ENCODE measurements around the gene ACTN2. TPM values are rescaled to one million over a fixed set of nuclear protein-coding genes. Genes with fewer than 3 reads are reported as not detected.
A peak's percentile ranks its signal among the peaks of the same experiment; 100 is the strongest.

The ACTN2 gene
- total RNA-seq, 1 donor from 2014 or later = 2.4 TPM

DNA sequence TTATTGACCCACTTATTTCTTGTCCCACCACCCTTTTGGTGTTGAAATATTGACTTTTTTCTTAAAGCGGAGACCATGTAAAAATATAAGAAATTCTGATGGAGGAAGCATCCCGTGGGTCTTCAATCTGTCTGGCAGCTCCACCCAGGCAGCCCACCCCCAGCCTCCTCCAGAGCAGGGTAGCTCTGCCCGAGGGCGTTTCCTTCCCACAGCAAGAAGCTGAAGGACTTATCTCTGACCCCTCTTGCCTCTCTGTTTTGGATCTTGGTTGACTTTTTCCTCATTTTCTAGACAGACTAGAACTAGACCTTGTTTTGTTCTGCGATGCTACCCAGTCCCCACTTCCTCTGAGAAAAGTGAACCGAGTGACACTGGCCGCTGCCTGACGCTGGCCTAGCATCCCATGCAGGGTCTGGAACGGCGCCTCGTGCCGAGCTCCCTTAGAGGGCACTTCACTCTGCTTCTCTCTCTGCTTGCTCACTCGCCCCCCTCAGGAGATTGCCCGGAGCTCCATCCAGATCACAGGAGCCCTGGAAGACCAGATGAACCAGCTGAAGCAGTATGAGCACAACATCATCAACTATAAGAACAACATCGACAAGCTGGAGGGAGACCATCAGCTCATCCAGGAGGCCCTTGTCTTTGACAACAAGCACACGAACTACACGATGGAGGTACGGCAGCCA, 68.4 kb downstream of the ACTN2 start:
- H3K4me3 Mint-ChIP-seq = no peak overlapping the region
- H3K4me1 Mint-ChIP-seq (ENCODE audit: unreplicated experiment) = no peaks in the 10 kb centered on the region
- no peaks in the 10 kb centered on the region for H3K27me3 Mint-ChIP-seq
- no peak for DNase-seq (ENCODE audit: extremely low spot score, unreplicated experiment)
- TF ChIP-seq, protein P1, sequence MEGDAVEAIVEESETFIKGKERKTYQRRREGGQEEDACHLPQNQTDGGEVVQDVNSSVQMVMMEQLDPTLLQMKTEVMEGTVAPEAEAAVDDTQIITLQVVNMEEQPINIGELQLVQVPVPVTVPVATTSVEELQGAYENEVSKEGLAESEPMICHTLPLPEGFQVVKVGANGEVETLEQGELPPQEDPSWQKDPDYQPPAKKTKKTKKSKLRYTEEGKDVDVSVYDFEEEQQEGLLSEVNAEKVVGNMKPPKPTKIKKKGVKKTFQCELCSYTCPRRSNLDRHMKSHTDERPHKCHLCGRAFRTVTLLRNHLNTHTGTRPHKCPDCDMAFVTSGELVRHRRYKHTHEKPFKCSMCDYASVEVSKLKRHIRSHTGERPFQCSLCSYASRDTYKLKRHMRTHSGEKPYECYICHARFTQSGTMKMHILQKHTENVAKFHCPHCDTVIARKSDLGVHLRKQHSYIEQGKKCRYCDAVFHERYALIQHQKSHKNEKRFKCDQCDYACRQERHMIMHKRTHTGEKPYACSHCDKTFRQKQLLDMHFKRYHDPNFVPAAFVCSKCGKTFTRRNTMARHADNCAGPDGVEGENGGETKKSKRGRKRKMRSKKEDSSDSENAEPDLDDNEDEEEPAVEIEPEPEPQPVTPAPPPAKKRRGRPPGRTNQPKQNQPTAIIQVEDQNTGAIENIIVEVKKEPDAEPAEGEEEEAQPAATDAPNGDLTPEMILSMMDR (conservative IDR thresholded peaks at IDR 0.05) = no peak
- H3K36me3 Mint-ChIP-seq = no peaks in the 10 kb centered on the region
- no peak overlapping the region for H3K27ac Mint-ChIP-seq
- H3K9me3 Mint-ChIP-seq = no peaks in the 10 kb centered on the region

DNA sequence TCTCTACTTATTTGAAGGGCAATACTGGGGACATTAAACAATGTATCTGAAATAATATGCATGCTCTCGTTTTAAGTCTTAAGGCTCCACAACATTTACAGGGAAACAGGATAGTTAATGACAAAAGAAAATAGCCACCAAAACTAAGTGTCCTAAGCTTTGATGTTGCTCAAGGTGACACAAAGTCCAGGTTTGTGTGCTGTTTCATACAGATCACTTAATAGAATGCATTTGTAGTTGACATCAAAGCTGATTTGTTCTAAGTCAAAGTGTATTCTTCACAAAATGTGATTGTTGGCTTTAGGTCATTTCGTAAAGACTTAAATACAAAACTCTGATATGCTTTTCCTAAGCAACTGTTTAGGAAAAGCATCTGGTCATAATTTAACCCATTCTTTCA, 71.3 kb downstream of the ACTN2 start:
- H3K27me3 Mint-ChIP-seq = no peaks in the 10 kb centered on the region
- no peak for DNase-seq (ENCODE audit: extremely low spot score, unreplicated experiment)
- H3K9me3 Mint-ChIP-seq = no peaks in the 10 kb centered on the region
- peaks cover 4% of the 10 kb centered on the region for H3K36me3 Mint-ChIP-seq
- no peak overlapping the region for H3K4me3 Mint-ChIP-seq
- TF ChIP-seq, protein P1 (conservative IDR thresholded peaks at IDR 0.05) = no peak
- H3K27ac Mint-ChIP-seq = no peak overlapping the region
- peaks cover 11% of the 10 kb centered on the region for H3K4me1 Mint-ChIP-seq (ENCODE audit: unreplicated experiment)

DNA sequence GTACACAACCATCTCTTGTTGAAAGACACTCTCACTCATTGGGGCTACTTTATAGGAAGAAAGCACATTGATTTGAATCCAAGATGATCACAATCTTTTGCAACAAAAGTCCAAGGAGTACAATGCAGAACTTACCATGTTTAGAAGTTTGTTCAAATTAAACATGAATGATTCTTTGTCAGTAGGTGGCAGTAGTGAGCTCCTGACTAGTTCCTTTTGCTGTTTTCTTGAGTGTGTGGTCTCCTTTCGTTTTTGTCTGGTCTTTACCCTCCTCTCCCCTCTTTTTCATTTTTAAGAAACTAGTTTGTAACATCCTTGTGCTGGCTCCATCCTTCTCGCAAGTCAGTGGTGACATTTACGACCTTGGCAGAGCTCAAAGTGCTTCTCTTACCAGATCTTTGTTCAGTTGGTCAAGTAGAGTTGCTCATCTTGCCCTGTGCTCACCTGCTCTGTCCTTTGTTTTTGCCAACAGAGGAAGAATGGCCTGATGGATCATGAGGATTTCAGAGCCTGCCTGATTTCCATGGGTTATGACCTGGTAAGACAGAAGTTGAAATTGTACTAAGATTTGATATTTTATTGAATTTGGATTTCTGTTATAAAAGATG, 73.1 kb downstream of the ACTN2 start:
- H3K4me1 Mint-ChIP-seq (ENCODE audit: unreplicated experiment) = peaks cover 11% of the 10 kb centered on the region
- peaks cover 4% of the 10 kb centered on the region for H3K36me3 Mint-ChIP-seq
- H3K27me3 Mint-ChIP-seq = no peaks in the 10 kb centered on the region
- no peak for DNase-seq (ENCODE audit: extremely low spot score, unreplicated experiment)
- H3K4me3 Mint-ChIP-seq = no peak overlapping the region
- H3K27ac Mint-ChIP-seq = no peak overlapping the region
- TF ChIP-seq, protein P1 (conservative IDR thresholded peaks at IDR 0.05) = peak; percentile 82
- no peaks in the 10 kb centered on the region for H3K9me3 Mint-ChIP-seq

DNA sequence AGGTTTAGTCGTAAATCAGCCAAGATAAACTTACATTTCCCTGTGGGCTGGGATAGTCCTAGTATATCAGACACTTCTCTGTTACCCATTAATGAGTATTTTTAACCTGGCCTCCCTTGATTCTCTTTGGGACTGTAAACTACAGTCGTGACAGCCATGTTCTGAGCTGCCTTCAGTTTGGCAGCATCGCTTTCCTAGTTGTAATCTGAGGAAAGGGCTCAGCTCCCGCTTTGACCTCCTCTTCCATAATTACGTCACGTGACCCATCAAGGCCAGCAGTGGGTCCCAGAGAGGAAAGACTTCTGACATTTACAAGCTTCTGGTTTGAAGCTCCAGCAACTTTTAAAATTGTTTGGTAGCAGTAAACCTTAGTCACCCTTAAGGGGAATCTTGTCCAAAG, 74.2 kb downstream of the ACTN2 start:
- Mint-ChIP-seq H3K4me3 (no peak overlapping the region), H3K27ac (peak overlapping the region; percentile 34), H3K36me3 (peaks cover 4% of the 10 kb centered on the region), H3K4me1 (ENCODE audit: unreplicated experiment) (peaks cover 11% of the 10 kb centered on the region), H3K27me3 (no peaks in the 10 kb centered on the region), H3K9me3 (no peaks in the 10 kb centered on the region)
- no peak for DNase-seq (ENCODE audit: extremely low spot score, unreplicated experiment)
- TF ChIP-seq, protein P1 (conservative IDR thresholded peaks at IDR 0.05) = no peak

DNA sequence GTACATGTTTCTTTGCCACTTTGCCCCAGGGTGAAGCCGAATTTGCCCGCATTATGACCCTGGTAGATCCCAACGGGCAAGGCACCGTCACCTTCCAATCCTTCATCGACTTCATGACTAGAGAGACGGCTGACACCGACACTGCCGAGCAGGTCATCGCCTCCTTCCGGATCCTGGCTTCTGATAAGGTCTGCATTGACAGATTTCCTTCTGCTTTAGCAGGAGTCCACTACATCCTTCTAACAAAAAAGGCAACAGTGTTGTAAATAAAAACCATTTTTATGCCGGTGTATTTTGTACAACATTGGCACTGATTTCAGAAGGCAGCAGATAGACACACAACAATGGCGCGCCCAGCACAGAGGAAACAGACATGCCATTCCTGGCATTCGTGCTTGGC, 74.7 kb downstream of the ACTN2 start:
- Mint-ChIP-seq H3K27ac (peak overlapping the region; percentile 34), H3K36me3 (peaks cover 4% of the 10 kb centered on the region), H3K27me3 (no peaks in the 10 kb centered on the region), H3K9me3 (no peaks in the 10 kb centered on the region), H3K4me3 (no peak overlapping the region), H3K4me1 (ENCODE audit: unreplicated experiment) (peaks cover 11% of the 10 kb centered on the region)
- TF ChIP-seq, protein P1 (conservative IDR thresholded peaks at IDR 0.05) = no peak
- no peak for DNase-seq (ENCODE audit: extremely low spot score, unreplicated experiment)
